ENCODE results near the gene TBC1D22A. TPM values are rescaled to one million over a fixed set of nuclear protein-coding genes. Genes with fewer than 3 reads are reported as not detected.

Gene TBC1D22A
- total and polyA plus RNA-seq, 4 donors: 4.1 to 12.4 (median 8.4) TPM

DNA sequence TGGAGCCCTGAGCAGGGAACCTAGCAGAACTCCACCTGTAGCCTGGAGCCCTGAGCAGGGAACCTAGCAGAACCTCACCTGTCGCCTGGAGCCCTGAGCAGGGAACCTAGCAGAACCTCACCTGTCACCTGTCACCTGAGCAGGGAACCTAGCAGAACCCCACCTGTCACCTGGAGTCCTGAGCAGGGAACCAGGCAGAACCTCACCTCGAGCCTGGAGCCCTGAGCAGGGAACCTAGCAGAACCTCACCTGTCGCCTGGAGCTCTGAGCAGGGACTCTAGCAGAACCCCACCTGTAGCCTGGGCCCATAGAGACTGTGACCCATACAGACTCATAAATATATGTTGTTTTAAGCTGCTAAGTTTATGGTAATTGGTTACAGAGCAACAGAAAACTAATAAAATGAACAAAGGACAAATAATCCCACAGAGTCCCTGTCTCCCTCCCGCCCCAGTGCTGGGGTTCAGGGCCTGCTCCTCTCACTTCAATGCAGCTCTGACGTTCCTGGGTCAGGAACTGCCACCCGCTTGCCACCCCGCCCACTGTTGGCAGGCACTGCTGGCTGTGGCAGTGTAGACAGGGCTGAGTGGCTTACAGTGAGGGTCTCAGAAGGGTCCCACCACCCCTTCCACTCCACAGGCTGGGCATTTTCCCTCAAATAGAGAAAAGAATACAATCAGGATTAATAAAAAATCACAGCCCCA, 259.1 kb downstream of the TBC1D22A start:
- no peaks in the 10 kb centered on the region for H3K4me1 ChIP-seq (ENCODE audit: control insufficient read depth in 4 of 4, insufficient read depth in 4 of 4, low read length in 3 of 4)
- no peak for DNase-seq (ENCODE audit: low spot score)
- no peak overlapping the region for H3K9ac ChIP-seq (ENCODE audit: low read depth in 1 of 2, low read length in 2 of 2)
- 93% methylated on average over 7 of the region's 7 CpGs for WGBS
- TF ChIP-seq RAD21 (IDR thresholded peaks at IDR 0.05) (no peak), YY1 (IDR thresholded peaks at IDR 0.05) (no peak), RXRA (IDR thresholded peaks at IDR 0.05) (no peak), ZBTB33 (IDR thresholded peaks at IDR 0.05) (no peak), ATF3 (IDR thresholded peaks at IDR 0.05) (no peak), EGR1 (IDR thresholded peaks at IDR 0.05; ENCODE audit: low read depth in 2 of 2) (no peak), MAX (IDR thresholded peaks at IDR 0.05) (no peak), HNF4G (IDR thresholded peaks at IDR 0.05) (no peak), GABPA (IDR thresholded peaks at IDR 0.05 in 1 of 2, conservative IDR thresholded peaks at IDR 0.05 in 1 of 2) (no peak), FOXA2 (IDR thresholded peaks at IDR 0.05) (no peak), REST (IDR thresholded peaks at IDR 0.05) (no peak), FOXA1 (IDR thresholded peaks at IDR 0.05) (no peak), HNF4A (conservative IDR thresholded peaks at IDR 0.05) (no peak)
- H3K27ac ChIP-seq (ENCODE audit: low read depth in 1 of 2, low read length in 2 of 2): no peak overlapping the region
- no peaks in the 10 kb centered on the region for H3K27me3 ChIP-seq (ENCODE audit: control insufficient read depth in 4 of 4, insufficient read depth in 4 of 4, low read length in 3 of 4)
- H3K4me3 ChIP-seq (ENCODE audit: low read depth in 1 of 3, low read length in 3 of 3): no peak overlapping the region
- no peaks in the 10 kb centered on the region for H3K9me3 ChIP-seq (ENCODE audit: control insufficient read depth in 4 of 4, low read length in 3 of 4)
- peaks cover 0 to 3% (median 0%) of the 10 kb centered on the region in 4 donors for H3K36me3 ChIP-seq (ENCODE audit: control insufficient read depth in 4 of 4, insufficient read depth in 3 of 4, low read depth in 1 of 4, low read length in 3 of 4)

DNA sequence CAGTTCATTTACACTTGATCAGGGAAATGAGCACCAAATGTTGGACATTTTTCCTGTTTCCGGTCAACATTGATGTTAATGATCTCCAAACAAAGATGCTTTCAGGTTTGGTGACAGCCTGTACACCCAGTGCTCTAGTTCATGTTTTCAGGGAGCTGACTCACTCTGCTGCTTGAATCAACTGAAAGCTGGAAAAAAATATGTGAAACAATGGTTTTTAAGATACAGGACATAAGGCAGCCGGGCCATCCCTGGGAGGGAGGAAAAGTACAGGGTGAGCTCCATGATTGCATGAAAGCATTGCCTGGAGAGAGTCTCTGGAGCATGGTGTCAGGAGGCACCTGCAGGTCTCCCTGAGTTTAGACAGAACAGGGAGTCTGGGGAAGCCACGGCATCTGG, 259.6 kb downstream of the TBC1D22A start:
- DNase-seq (ENCODE audit: low spot score): no peak
- Histone ChIP-seq H3K4me1 (ENCODE audit: control insufficient read depth in 4 of 4, insufficient read depth in 4 of 4, low read length in 3 of 4) (no peaks in the 10 kb centered on the region), H3K27me3 (ENCODE audit: control insufficient read depth in 4 of 4, insufficient read depth in 4 of 4, low read length in 3 of 4) (no peaks in the 10 kb centered on the region), H3K4me3 (ENCODE audit: low read depth in 1 of 3, low read length in 3 of 3) (no peak overlapping the region), H3K36me3 (ENCODE audit: control insufficient read depth in 4 of 4, insufficient read depth in 3 of 4, low read depth in 1 of 4, low read length in 3 of 4) (peaks cover 0 to 3% (median 0%) of the 10 kb centered on the region in 4 donors), H3K9me3 (ENCODE audit: control insufficient read depth in 4 of 4, low read length in 3 of 4) (no peaks in the 10 kb centered on the region), H3K27ac (ENCODE audit: low read depth in 1 of 2, low read length in 2 of 2) (no peak overlapping the region), H3K9ac (ENCODE audit: low read depth in 1 of 2, low read length in 2 of 2) (no peak overlapping the region)
- 97% methylated on average over 3 of the region's 3 CpGs for WGBS
- TF ChIP-seq HNF4A (conservative IDR thresholded peaks at IDR 0.05) (no peak), REST (IDR thresholded peaks at IDR 0.05) (no peak), YY1 (IDR thresholded peaks at IDR 0.05) (no peak), RXRA (IDR thresholded peaks at IDR 0.05) (no peak), NR2F2 (IDR thresholded peaks at IDR 0.05) (no peak), ZBTB33 (IDR thresholded peaks at IDR 0.05) (no peak), ATF3 (IDR thresholded peaks at IDR 0.05) (no peak), FOXA1 (IDR thresholded peaks at IDR 0.05) (no peak), RAD21 (IDR thresholded peaks at IDR 0.05) (no peak), MAX (IDR thresholded peaks at IDR 0.05) (no peak), EGR1 (IDR thresholded peaks at IDR 0.05; ENCODE audit: low read depth in 2 of 2) (no peak), HNF4G (IDR thresholded peaks at IDR 0.05) (no peak), TAF1 (conservative IDR thresholded peaks at IDR 0.05) (no peak)
